Immature natural killer cell (primary cell): ENCODE data around the gene DOCK4. TPM values are rescaled to one million over a fixed set of nuclear protein-coding genes. Genes with fewer than 3 reads are reported as not detected.

Source experiments
- DNase-seq, 3 donors: peaks; one replicate each; pipeline ENCODE4 v3.0.0; 2022; ENCODE audit warnings: mixed read lengths in 1 of 3
- H3K27ac Mint-ChIP-seq, 6 donors: one replicate each; pipeline ENCODE4 v1.8.0; 2020; ENCODE audit warnings: mixed read lengths in 6 of 6, mild to moderate bottlenecking in 5 of 6, inconsistent platforms in 4 of 6, moderate library complexity in 3 of 6
- H3K27me3 Mint-ChIP-seq, 3 donors: one replicate each; pipeline ENCODE4 v1.8.0; 2020 to 2021; ENCODE audit warnings: low read depth in 3 of 3, mild to moderate bottlenecking in 3 of 3, mixed read lengths in 3 of 3, moderate library complexity in 3 of 3, inconsistent platforms in 1 of 3
- H3K36me3 Mint-ChIP-seq, 3 donors: one replicate each; pipeline ENCODE4 v1.8.0; 2020; ENCODE audit warnings: mixed read lengths in 3 of 3, inconsistent platforms in 2 of 3, mild to moderate bottlenecking in 2 of 3
- H3K4me1 Mint-ChIP-seq, 2 donors: one replicate each; pipeline ENCODE4 v1.8.0; 2020; ENCODE audit warnings: inconsistent platforms in 2 of 2, mild to moderate bottlenecking in 2 of 2, mixed read lengths in 2 of 2, moderate library complexity in 1 of 2
- H3K4me3 Mint-ChIP-seq, 5 donors: one replicate each; pipeline ENCODE4 v1.8.0; 2020; ENCODE audit warnings: mild to moderate bottlenecking in 5 of 5, mixed read lengths in 5 of 5, inconsistent platforms in 3 of 5, moderate library complexity in 3 of 5
- H3K9me3 Mint-ChIP-seq, 6 donors: one replicate each; pipeline ENCODE4 v1.8.0; 2020; ENCODE audit warnings: mild to moderate bottlenecking in 6 of 6, mixed read lengths in 6 of 6, inconsistent platforms in 4 of 6, moderate library complexity in 3 of 6
- polyA plus RNA-seq, 3 donors: library from polyadenylated mRNA; unstranded; fragments of 300-500 nt; fragmentation: Illumina TruSeq; gene quantifications; one replicate each; pipeline ENCODE4 v1.2.3, GENCODE V29; 2021

DOCK4 gene
- polyA plus RNA-seq, 3 donors from 2014 or later, result 0.18 TPM; not detected in 2

GRCh38 chr7:112050250-112050881, 155.8 kb downstream of the DOCK4 start:
- H3K27ac Mint-ChIP-seq, result no peak overlapping the region
- H3K4me1 Mint-ChIP-seq, result no peaks in the 10 kb centered on the region
- no peak overlapping the region for H3K4me3 Mint-ChIP-seq
- H3K27me3 Mint-ChIP-seq, result no peaks in the 10 kb centered on the region
- no peaks in the 10 kb centered on the region for H3K36me3 Mint-ChIP-seq
- peaks cover under 1 to 9% (median 4%) of the 10 kb centered on the region in 6 donors for H3K9me3 Mint-ChIP-seq
- no peak for DNase-seq

DNA sequence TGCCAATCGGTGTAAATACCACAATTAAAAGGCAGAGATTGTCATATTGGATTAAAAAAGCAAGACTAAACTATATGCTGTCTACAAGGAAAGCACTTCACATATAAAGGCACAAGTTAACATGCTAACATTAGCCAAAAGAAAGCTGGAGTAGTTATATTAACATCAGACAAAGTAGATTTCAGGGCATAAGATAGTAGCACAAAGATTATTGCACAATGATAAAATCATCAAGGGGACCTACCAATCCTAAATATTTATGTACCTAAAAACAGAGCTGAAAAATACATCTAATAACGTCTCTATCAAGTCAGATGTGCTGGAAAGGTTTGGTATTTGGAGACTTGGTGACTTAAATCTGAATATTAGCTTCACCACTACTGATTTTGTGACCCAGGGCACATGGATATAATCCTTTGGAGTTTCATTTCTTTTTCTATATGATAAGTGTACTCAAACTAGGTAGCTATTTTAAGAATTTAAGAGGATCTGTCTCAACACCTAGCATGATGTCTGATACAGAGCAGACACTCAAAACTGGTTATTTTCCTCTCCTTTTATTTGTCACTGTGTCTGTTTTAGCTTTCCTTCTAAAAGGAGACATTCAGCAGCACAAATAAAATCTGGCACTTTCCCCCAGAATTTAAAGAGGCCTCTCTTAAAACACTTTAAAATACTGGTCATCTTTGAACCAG, 156.5 kb downstream of the DOCK4 start:
- Mint-ChIP-seq H3K9me3 (peaks cover 2 to 9% (median 5%) of the 10 kb centered on the region in 6 donors), H3K36me3 (no peaks in the 10 kb centered on the region), H3K27me3 (peaks cover 0 to 2% (median 0%) of the 10 kb centered on the region in 3 donors), H3K27ac (no peak overlapping the region), H3K4me3 (no peak overlapping the region), H3K4me1 (no peaks in the 10 kb centered on the region)
- DNase-seq, result no peak

DNA sequence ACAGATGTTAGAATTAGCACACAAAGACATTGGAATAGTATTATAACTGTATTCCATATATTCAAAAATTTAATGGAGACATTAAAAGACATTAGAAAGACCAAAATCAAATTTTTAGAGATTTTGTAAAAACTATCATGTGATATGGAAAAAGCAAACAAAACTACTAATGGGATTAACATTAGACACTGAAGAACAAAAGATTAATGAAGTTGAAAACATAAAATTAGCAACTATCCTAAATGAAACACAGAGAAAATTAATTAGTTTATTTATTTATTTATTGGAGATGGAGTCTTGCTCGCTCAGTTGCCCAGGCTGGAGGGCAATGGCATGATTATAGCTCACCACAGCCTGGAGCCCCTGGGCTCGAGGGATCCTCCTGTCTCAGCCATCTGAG, 158.8 kb downstream of the DOCK4 start:
- Mint-ChIP-seq H3K4me3 (no peak overlapping the region), H3K4me1 (no peaks in the 10 kb centered on the region), H3K9me3 (peaks cover 2 to 9% (median 5%) of the 10 kb centered on the region in 6 donors), H3K27me3 (peaks cover 0 to 2% (median 0%) of the 10 kb centered on the region in 3 donors), H3K27ac (no peak overlapping the region), H3K36me3 (no peaks in the 10 kb centered on the region)
- DNase-seq, result no peak

GRCh38 chr7:112045222-112045621, 161.0 kb downstream of the DOCK4 start:
- no peaks in the 10 kb centered on the region for H3K4me1 Mint-ChIP-seq
- H3K9me3 Mint-ChIP-seq, result peaks cover 2 to 9% (median 5%) of the 10 kb centered on the region in 6 donors
- H3K27ac Mint-ChIP-seq, result no peak overlapping the region
- H3K4me3 Mint-ChIP-seq, result no peak overlapping the region
- no peak for DNase-seq
- peaks cover 0 to 2% (median 0%) of the 10 kb centered on the region in 3 donors for H3K27me3 Mint-ChIP-seq
- no peaks in the 10 kb centered on the region for H3K36me3 Mint-ChIP-seq

GRCh38 chr7:112042631-112043030, 163.6 kb downstream of the DOCK4 start:
- H3K36me3 Mint-ChIP-seq, result no peaks in the 10 kb centered on the region
- no peak for DNase-seq
- no peak overlapping the region for H3K27ac Mint-ChIP-seq
- H3K4me1 Mint-ChIP-seq, result no peaks in the 10 kb centered on the region
- peaks cover 2 to 9% (median 5%) of the 10 kb centered on the region in 6 donors for H3K9me3 Mint-ChIP-seq
- H3K27me3 Mint-ChIP-seq, result peaks cover 0 to 3% (median 2%) of the 10 kb centered on the region in 3 donors
- H3K4me3 Mint-ChIP-seq, result no peak overlapping the region

- H3K27ac Mint-ChIP-seq, result no peak overlapping the region
- H3K4me1 Mint-ChIP-seq, result no peaks in the 10 kb centered on the region
- H3K4me3 Mint-ChIP-seq, result no peak overlapping the region
- peaks cover 0 to 3% (median 0%) of the 10 kb centered on the region in 3 donors for H3K27me3 Mint-ChIP-seq
- DNase-seq, result no peak
- no peaks in the 10 kb centered on the region for H3K36me3 Mint-ChIP-seq
- H3K9me3 Mint-ChIP-seq, result peaks cover 0 to 1% (median 0%) of the 10 kb centered on the region in 6 donors
Measured at GRCh38 chr7:112038353-112038752, 167.8 kb downstream of the DOCK4 start.

GRCh38 chr7:112036071-112036470, 170.1 kb downstream of the DOCK4 start:
- H3K4me3 Mint-ChIP-seq, result no peak overlapping the region
- H3K36me3 Mint-ChIP-seq, result no peaks in the 10 kb centered on the region
- no peak overlapping the region for H3K27ac Mint-ChIP-seq
- no peaks in the 10 kb centered on the region for H3K4me1 Mint-ChIP-seq
- H3K27me3 Mint-ChIP-seq, result peaks cover 0 to 3% (median 2%) of the 10 kb centered on the region in 3 donors
- no peak for DNase-seq
- peaks cover 0 to 3% (median 0%) of the 10 kb centered on the region in 6 donors for H3K9me3 Mint-ChIP-seq

GRCh38 chr7:112031689-112032088, 174.5 kb downstream of the DOCK4 start:
- peaks cover 0 to 2% (median 0%) of the 10 kb centered on the region in 3 donors for H3K27me3 Mint-ChIP-seq
- peaks cover 0 to 9% (median 0%) of the 10 kb centered on the region in 6 donors for H3K9me3 Mint-ChIP-seq
- no peak overlapping the region for H3K27ac Mint-ChIP-seq
- no peaks in the 10 kb centered on the region for H3K36me3 Mint-ChIP-seq
- DNase-seq, result no peak
- no peaks in the 10 kb centered on the region for H3K4me1 Mint-ChIP-seq
- no peak overlapping the region for H3K4me3 Mint-ChIP-seq

- Mint-ChIP-seq H3K27me3 (no peaks in the 10 kb centered on the region), H3K27ac (no peak overlapping the region), H3K9me3 (peaks cover 0 to 11% (median 2%) of the 10 kb centered on the region in 6 donors), H3K4me1 (no peaks in the 10 kb centered on the region), H3K4me3 (no peak overlapping the region), H3K36me3 (no peaks in the 10 kb centered on the region)
- no peak for DNase-seq
Measured at GRCh38 chr7:112025556-112025955, 180.6 kb downstream of the DOCK4 start.

DNA sequence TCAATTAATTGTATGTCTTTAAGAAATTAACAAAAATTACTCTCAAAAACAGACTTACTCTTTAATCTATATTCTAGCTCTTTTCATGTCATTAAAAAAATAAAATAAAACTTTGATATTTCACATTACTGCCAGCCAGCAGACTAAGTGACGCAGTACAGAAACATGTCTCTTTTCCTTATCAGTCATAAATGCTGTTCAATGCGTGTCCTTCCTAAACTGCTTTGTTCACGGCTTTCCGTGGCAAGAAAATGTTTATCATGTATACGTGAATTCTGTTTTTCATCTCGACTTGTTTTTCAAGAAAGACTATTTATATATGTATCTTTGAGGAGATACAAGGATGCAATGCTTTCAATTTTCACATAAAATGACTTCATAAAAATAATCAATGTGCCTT, 182.4 kb downstream of the DOCK4 start:
- H3K4me3 Mint-ChIP-seq, result no peak overlapping the region
- no peak for DNase-seq
- H3K4me1 Mint-ChIP-seq, result no peaks in the 10 kb centered on the region
- no peaks in the 10 kb centered on the region for H3K36me3 Mint-ChIP-seq
- peaks cover 0 to 11% (median 2%) of the 10 kb centered on the region in 6 donors for H3K9me3 Mint-ChIP-seq
- H3K27ac Mint-ChIP-seq, result no peak overlapping the region
- peaks cover 0 to 2% (median 0%) of the 10 kb centered on the region in 3 donors for H3K27me3 Mint-ChIP-seq

GRCh38 chr7:112023282-112023681, 182.9 kb downstream of the DOCK4 start:
- H3K4me3 Mint-ChIP-seq, result no peak overlapping the region
- H3K27me3 Mint-ChIP-seq, result peaks cover 0 to 2% (median 0%) of the 10 kb centered on the region in 3 donors
- DNase-seq, result no peak
- no peak overlapping the region for H3K27ac Mint-ChIP-seq
- H3K9me3 Mint-ChIP-seq, result peaks cover 0 to 11% (median 3%) of the 10 kb centered on the region in 6 donors
- H3K4me1 Mint-ChIP-seq, result no peaks in the 10 kb centered on the region
- no peaks in the 10 kb centered on the region for H3K36me3 Mint-ChIP-seq

GRCh38 chr7:112022128-112022527, 184.1 kb downstream of the DOCK4 start:
- Mint-ChIP-seq H3K4me1 (no peaks in the 10 kb centered on the region), H3K9me3 (peaks cover 0 to 6% (median 3%) of the 10 kb centered on the region in 6 donors), H3K27me3 (peaks cover 0 to 2% (median 0%) of the 10 kb centered on the region in 3 donors), H3K4me3 (no peak overlapping the region), H3K36me3 (no peaks in the 10 kb centered on the region), H3K27ac (no peak overlapping the region)
- no peak for DNase-seq

DNA sequence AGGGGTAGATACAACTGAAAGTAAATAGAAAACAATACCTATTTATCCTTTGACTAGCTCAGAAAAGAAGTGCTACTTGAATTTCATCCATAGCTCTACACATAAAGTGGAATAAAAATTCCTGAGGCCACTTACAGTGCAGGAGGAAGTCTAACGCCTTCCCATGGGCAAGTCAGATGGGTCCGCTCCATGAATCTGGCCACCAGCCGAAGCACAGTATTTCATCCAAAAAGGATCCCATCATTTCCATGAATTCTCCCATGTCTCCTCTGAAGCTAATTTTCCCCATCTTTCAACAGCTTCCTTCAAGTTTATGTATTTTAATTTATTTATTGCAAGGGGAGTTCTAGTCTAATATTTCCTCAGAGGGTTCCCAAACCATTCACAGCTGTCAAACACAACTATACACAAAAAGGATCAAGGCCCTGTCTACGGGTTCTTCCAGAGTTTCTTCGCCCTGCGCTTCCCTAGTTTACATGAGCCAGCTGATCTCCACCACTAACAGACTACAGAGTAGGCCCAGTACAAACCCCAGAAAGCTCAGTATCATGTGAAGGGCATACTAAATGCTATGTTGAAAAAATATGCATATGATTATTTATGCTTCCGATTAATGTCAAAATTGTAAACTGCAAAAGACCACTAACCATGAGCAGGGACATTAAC, 184.7 kb downstream of the DOCK4 start:
- Mint-ChIP-seq H3K36me3 (no peaks in the 10 kb centered on the region), H3K9me3 (peaks cover 0 to 6% (median 3%) of the 10 kb centered on the region in 6 donors)

DNA sequence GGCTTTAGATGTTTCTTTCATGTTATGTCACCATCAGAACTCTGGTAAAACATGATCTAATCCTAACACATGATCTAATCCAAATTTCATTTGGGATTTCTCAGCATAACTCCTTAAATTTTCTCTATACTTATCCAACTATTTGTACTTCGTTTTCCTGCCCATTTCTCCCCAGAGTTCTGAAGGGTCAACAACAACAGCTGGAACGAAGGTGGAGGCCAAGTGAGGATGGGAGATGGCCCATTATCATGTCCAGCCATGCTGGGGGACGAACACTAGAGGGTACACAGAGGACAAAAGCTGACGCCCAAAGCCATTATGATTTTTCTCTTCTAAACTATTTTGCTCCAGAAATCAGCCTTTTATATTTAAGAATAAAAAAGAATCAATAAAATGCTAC, 185.4 kb downstream of the DOCK4 start:
- no peak overlapping the region for H3K4me3 Mint-ChIP-seq
- peaks cover 0 to 5% (median 2%) of the 10 kb centered on the region in 6 donors for H3K9me3 Mint-ChIP-seq
- H3K27me3 Mint-ChIP-seq, result peaks cover 0 to 2% (median 0%) of the 10 kb centered on the region in 3 donors
- DNase-seq, result no peak
- H3K36me3 Mint-ChIP-seq, result no peaks in the 10 kb centered on the region
- no peak overlapping the region for H3K27ac Mint-ChIP-seq
- no peaks in the 10 kb centered on the region for H3K4me1 Mint-ChIP-seq

More for the DNA sequence above, 184.7 kb downstream of the DOCK4 start:
- no peak overlapping the region for H3K27ac Mint-ChIP-seq
- no peak for DNase-seq
- H3K27me3 Mint-ChIP-seq, result peaks cover 0 to 2% (median 0%) of the 10 kb centered on the region in 3 donors
- H3K4me3 Mint-ChIP-seq, result no peak overlapping the region
- no peaks in the 10 kb centered on the region for H3K4me1 Mint-ChIP-seq
